ENCODE results near the gene INPP4A.

INPP4A gene

GRCh38 chr2:98507891-98508708 is 63.4 kb downstream of the INPP4A start:
- Histone ChIP-seq H3K27ac (replicated peaks) (peak overlapping the region; percentile 76), H3K27me3 (ENCODE audit: insufficient read depth, poor library complexity, severe bottlenecking) (no peaks in the 10 kb centered on the region), H3K4me3 (replicated peaks; ENCODE audit: insufficient read depth, low read length) (peak overlapping the region; percentile 15; the same call in 1 of the 2 replicates)
- peak; percentile 63 to 64 for DNase-seq (ENCODE audit: low read depth in 1 of 2, low spot score in 1 of 2)
- no peak for TF ChIP-seq CTCF (IDR thresholded peaks at IDR 0.05; ENCODE audit: insufficient read depth, low read length)
- no peak for TF ChIP-seq GABPA (IDR thresholded peaks at IDR 0.05; ENCODE audit: low read depth)
- no peak for TF ChIP-seq REST (IDR thresholded peaks at IDR 0.05; ENCODE audit: insufficient replicate concordance, low read depth)
- peak; percentile 70; the same call in 1 of the 2 replicates for TF ChIP-seq SPI1 (IDR thresholded peaks at IDR 0.05; ENCODE audit: borderline replicate concordance, low read depth)
- TF ChIP-seq POLR2AphosphoS5 (IDR thresholded peaks at IDR 0.05; ENCODE audit: low read depth), result 0 out of 2 replicates have a peak, but pooled peaks have one; percentile 19

- peak overlapping the region; percentile 76 for H3K27ac ChIP-seq (replicated peaks)
- H3K4me3 ChIP-seq (replicated peaks; ENCODE audit: insufficient read depth, low read length), result 0 out of 2 replicates have a peak overlapping the region, but pooled peaks have one; percentile 15
- DNase-seq (ENCODE audit: low read depth in 1 of 2, low spot score in 1 of 2), result peak; percentile 89 to 94
- no peaks in the 10 kb centered on the region for H3K27me3 ChIP-seq (ENCODE audit: insufficient read depth, poor library complexity, severe bottlenecking)
- TF ChIP-seq REST (IDR thresholded peaks at IDR 0.05; ENCODE audit: insufficient replicate concordance, low read depth) (no peak), SPI1 (IDR thresholded peaks at IDR 0.05; ENCODE audit: borderline replicate concordance, low read depth) (no peak), GABPA (IDR thresholded peaks at IDR 0.05; ENCODE audit: low read depth) (no peak), CTCF (IDR thresholded peaks at IDR 0.05; ENCODE audit: insufficient read depth, low read length) (no peak), POLR2AphosphoS5 (IDR thresholded peaks at IDR 0.05; ENCODE audit: low read depth) (peak; percentile 94)
Observed at GRCh38 chr2:98508709-98509066, 64.0 kb downstream of the INPP4A start.

GRCh38 chr2:98509542-98510321 is 65.1 kb downstream of the INPP4A start:
- Histone ChIP-seq H3K27ac (replicated peaks) (peak overlapping the region; percentile 76; the same call in 1 of the 2 replicates), H3K4me3 (replicated peaks; ENCODE audit: insufficient read depth, low read length) (no peak overlapping the region), H3K27me3 (ENCODE audit: insufficient read depth, poor library complexity, severe bottlenecking) (no peaks in the 10 kb centered on the region)
- TF ChIP-seq CTCF (IDR thresholded peaks at IDR 0.05; ENCODE audit: insufficient read depth, low read length), result no peak
- TF ChIP-seq POLR2AphosphoS5 (IDR thresholded peaks at IDR 0.05; ENCODE audit: low read depth), result no peak
- TF ChIP-seq REST (IDR thresholded peaks at IDR 0.05; ENCODE audit: insufficient replicate concordance, low read depth), result no peak
- no peak for TF ChIP-seq SPI1 (IDR thresholded peaks at IDR 0.05; ENCODE audit: borderline replicate concordance, low read depth)
- TF ChIP-seq GABPA (IDR thresholded peaks at IDR 0.05; ENCODE audit: low read depth), result no peak
- DNase-seq (ENCODE audit: low read depth in 1 of 2, low spot score in 1 of 2), result no peak

Data from HL-60 (cell line).